HepG2 (cell line): Measurements from ENCODE around the gene HRH3. TPM values are rescaled to one million over a fixed set of nuclear protein-coding genes. Genes with fewer than 3 reads are reported as not detected.

Experiments
- ATAC-seq: fragments of 200-7000 bp; cut with Tn5 transposase; 3 replicates; pipeline ENCODE4 v1.9.1; 2020; ENCODE audit warnings: mild to moderate bottlenecking, moderate library complexity
- BruUV-seq: library from RNA; stranded (reverse); fragments of 400-500 nt; replicated peaks from 2 replicates; lab custom pipeline; 2021; lab: Mats Ljungman, UMichigan
- CTCF ChIA-PET: fragments of 300-600 bp; formaldehyde crosslinking; extraction: SDS; loops from one replicate; lab custom pipeline; 2021; ENCODE audit warnings: low total read pairs, inconsistent platforms, low intra/inter-chr PET ratio; lab: Yijun Ruan, JAX
- POLR2A ChIA-PET: fragments of 350-600 bp; sonication (Branson Sonifier 250); formaldehyde crosslinking; loops from one replicate; lab custom pipeline; 2020; ENCODE audit warnings: antibody characterized with exemption, inconsistent platforms; lab: Yijun Ruan, JAX
- DNase-seq: peaks from one replicate; pipeline ENCODE4 v3.0.0-alpha.2; 2015; ENCODE audit warnings: low spot score
- FAIRE-seq: peaks from 3 replicates; lab custom pipeline; 2011; peaks lifted over from hg19 to GRCh38; lab: Jason Lieb, UNC
- H2AFZ ChIP-seq: one replicate; pipeline ENCODE4 v1.6.1; 2011; ENCODE audit warnings: low read length, inconsistent platforms
- H3K27ac ChIP-seq: fragments of 300-600 bp; 3 replicates; pipeline ENCODE4 v1.8.0; 2011; ENCODE audit warnings: mixed run types, mild to moderate bottlenecking, mixed read lengths, low read length, inconsistent platforms; ENCODE audit not compliant: insufficient read depth; ENCODE audit errors: extremely low read length
- H3K27me3 ChIP-seq, 2 experiments: fragments of 200-600 bp in 1 of 2; 2 replicates in 1 of 2; 3 replicates in 1 of 2; pipeline versions ENCODE4 v1.6.0 to v1.8.0; 2011; ENCODE audit warnings: low read length in 2 of 2, mild to moderate bottlenecking in 2 of 2, moderate library complexity in 2 of 2, inconsistent platforms in 1 of 2; ENCODE audit not compliant: insufficient read depth in 2 of 2, control insufficient read depth in 1 of 2
- H3K36me3 ChIP-seq, 2 experiments: fragments of 200-600 bp in 1 of 2; replicated peaks in 1 of 2; 2 replicates in 1 of 2; 3 replicates in 1 of 2; pipeline versions ENCODE4 v1.5.1 to v1.8.0; 2011; ENCODE audit warnings: low read length in 2 of 2, inconsistent platforms in 1 of 2; ENCODE audit not compliant: insufficient read depth in 2 of 2, control insufficient read depth in 1 of 2
- H3K4me1 ChIP-seq: 2 replicates; pipeline ENCODE4 v1.5.1; 2012; ENCODE audit warnings: low read length, inconsistent platforms; ENCODE audit not compliant: insufficient read depth
- H3K4me2 ChIP-seq: 2 replicates; pipeline ENCODE4 v1.6.0; 2011; ENCODE audit warnings: low read depth, low read length, inconsistent platforms
- H3K4me3 ChIP-seq, 3 experiments: fragments of 200-600 bp in 1 of 3; sonication (generic), shearing (Covaris generic) in 1 of 3; replicated peaks in 1 of 3; 2 replicates each; pipeline ENCODE4 v1.5.1; 2011 to 2016; ENCODE audit warnings: low read length in 3 of 3, inconsistent platforms in 2 of 3, low read depth in 2 of 3, mild to moderate bottlenecking in 2 of 3, control low read depth in 1 of 3, mixed read lengths in 1 of 3; ENCODE audit not compliant: insufficient read depth in 1 of 3
- H3K79me2 ChIP-seq: one replicate; pipeline ENCODE4 v1.6.1; 2011; ENCODE audit warnings: low read length, inconsistent platforms; ENCODE audit not compliant: insufficient read depth
- H3K9ac ChIP-seq: 2 replicates; pipeline ENCODE4 v1.6.0; 2011; ENCODE audit warnings: mild to moderate bottlenecking, low read depth, low read length, inconsistent platforms; ENCODE audit not compliant: insufficient read depth
- H3K9me3 ChIP-seq: 2 replicates; pipeline ENCODE4 v1.5.1; 2012; ENCODE audit warnings: mild to moderate bottlenecking, low read length
- H4K20me1 ChIP-seq: 2 replicates; pipeline ENCODE4 v1.6.0; 2011; ENCODE audit warnings: inconsistent platforms, mild to moderate bottlenecking, low read length, moderate library complexity; ENCODE audit not compliant: insufficient read depth
- AHR ChIP-seq: IDR thresholded peaks from 2 replicates; pipeline ENCODE4 v1.6.1; 2018; ENCODE audit warnings: missing genetic modification reagents, missing compliant biosample characterization
- CHD4 ChIP-seq: fragments of 200-600 bp; sonication (generic); IDR thresholded peaks from 2 replicates; pipeline ENCODE4 v1.7.0; 2017; ENCODE audit warnings: mild to moderate bottlenecking, low read length, borderline replicate concordance
- DMAP1 ChIP-seq: IDR thresholded peaks from 2 replicates; pipeline ENCODE4 v1.6.1; 2016
- DPF2 ChIP-seq: sonication (generic); formaldehyde crosslinking; IDR thresholded peaks from 2 replicates; pipeline ENCODE4 v1.4.0; 2020; ENCODE audit warnings: mild to moderate bottlenecking, low read depth, missing genetic modification reagents, borderline replicate concordance
- IKZF4 ChIP-seq: sonication (generic); formaldehyde crosslinking; IDR thresholded peaks from 2 replicates; pipeline ENCODE4 v1.5.1; 2020; ENCODE audit warnings: borderline replicate concordance, mild to moderate bottlenecking, low read depth, missing genetic modification reagents; ENCODE audit errors: not compliant biosample characterization
- JDP2 ChIP-seq: sonication (generic); formaldehyde crosslinking; IDR thresholded peaks from 2 replicates; pipeline ENCODE4 v1.8.1; 2022; ENCODE audit warnings: missing genetic modification reagents, borderline replicate concordance
- NCOR1 ChIP-seq: fragments of 200-600 bp; sonication (generic); IDR thresholded peaks from 2 replicates; pipeline ENCODE4 v1.7.0; 2017; ENCODE audit warnings: antibody characterized with exemption, low read length, borderline replicate concordance
- RBM22 ChIP-seq: fragments of 200-400 bp; formaldehyde crosslinking; optimal IDR thresholded peaks from 2 replicates; pipeline ENCODE3; 2017; ENCODE audit warnings: mild to moderate bottlenecking, low read length, moderate library complexity
- REXO4 ChIP-seq: sonication (generic); formaldehyde crosslinking; IDR thresholded peaks from 2 replicates; pipeline ENCODE4 v1.8.0; 2022; ENCODE audit warnings: missing genetic modification reagents, mild to moderate bottlenecking, borderline replicate concordance
- SATB2 ChIP-seq: sonication (generic); formaldehyde crosslinking; IDR thresholded peaks from 2 replicates; pipeline ENCODE4 v1.5.0; 2020; ENCODE audit warnings: missing genetic modification reagents
- SETDB1 ChIP-seq: sonication (generic); formaldehyde crosslinking; IDR thresholded peaks from 2 replicates; pipeline ENCODE4 v1.5.1; 2020; ENCODE audit warnings: missing genetic modification reagents, mild to moderate bottlenecking, borderline replicate concordance
- SMAD1 ChIP-seq: sonication (generic); formaldehyde crosslinking; IDR thresholded peaks from 2 replicates; pipeline ENCODE4 v1.4.0; 2020; ENCODE audit warnings: missing genetic modification reagents, low read depth, mild to moderate bottlenecking, borderline replicate concordance
- ZFP36L1 ChIP-seq: sonication (generic); formaldehyde crosslinking; IDR thresholded peaks from 2 replicates; pipeline ENCODE4 v1.8.0; 2022; ENCODE audit warnings: mild to moderate bottlenecking, missing genetic modification reagents, moderate library complexity
- ZFX ChIP-seq: sonication (generic); formaldehyde crosslinking; IDR thresholded peaks from 2 replicates; pipeline ENCODE4 v1.4.0; 2020; ENCODE audit warnings: mild to moderate bottlenecking, low read depth, missing genetic modification reagents, moderate library complexity
- ZNF260 ChIP-seq: sonication (generic); formaldehyde crosslinking; IDR thresholded peaks from 2 replicates; pipeline ENCODE4 v1.4.0; 2020; ENCODE audit warnings: missing genetic modification reagents, low read depth, mild to moderate bottlenecking, borderline replicate concordance
- ZNF263 ChIP-seq: sonication (generic); formaldehyde crosslinking; IDR thresholded peaks from 2 replicates; pipeline ENCODE4 v1.4.0; 2020; ENCODE audit warnings: missing genetic modification reagents
- ZNF460 ChIP-seq: sonication (generic); formaldehyde crosslinking; IDR thresholded peaks from 2 replicates; pipeline ENCODE4 v1.5.1; 2020; ENCODE audit warnings: missing genetic modification reagents, mild to moderate bottlenecking, borderline replicate concordance
- ZNF496 ChIP-seq: sonication (generic); formaldehyde crosslinking; IDR thresholded peaks from 2 replicates; pipeline ENCODE4 v1.8.1; 2023; ENCODE audit warnings: mild to moderate bottlenecking, moderate library complexity, missing genetic modification reagents; ENCODE audit not compliant: insufficient replicate concordance
- WGBS: methylation state at CpG from one replicate; pipeline ENCODE4 v1.1.6; 2017; ENCODE audit warnings: low lambda C conversion rate; 5-methylcytosine and 5-hydroxymethylcytosine counted together
- in situ Hi-C: cut with HindIII; loops from 2 replicates; pipeline ENCODE4 v1.10.0; 2017; ENCODE audit warnings: low pct_unique_long_range_greater_than_20kb; ENCODE audit not compliant: extremely low pct_ligation_motif_present
- intact Hi-C: fragments of 100-400 bp; cut with micrococcal nuclease; formaldehyde crosslinking; loops from one replicate; pipeline ENCODE4 v1.10.0; 2022; ENCODE audit not compliant: unreplicated experiment
- polyA plus RNA-seq, 8 experiments: library from polyadenylated mRNA; depleted of rRNA in 3 of 8; stranded (reverse) in 7 of 8; unstranded in 1 of 8; fragments of >200 nt; fragmentation: Illumina TruSeq in 4 of 8; extraction: Trizol in 4 of 8; gene quantifications; 2 replicates each; pipeline versions ENCODE4 v1.2.1 to v1.2.3, GENCODE V29; 2011 to 2016; ENCODE audit warnings: low read depth in 4 of 8, missing spikeins in 1 of 8, mixed read lengths in 1 of 8; ENCODE audit not compliant: insufficient read depth in 1 of 8
- total RNA-seq, 5 experiments: library from RNA; depleted of rRNA; stranded (reverse); fragments of >200 nt; fragmentation: Illumina TruSeq; extraction: Trizol; gene quantifications; 2 replicates each; pipeline ENCODE4 v1.2.3, GENCODE V29; 2016; ENCODE audit warnings: low read depth in 1 of 5
- TF ChIP-seq, protein P1 (sequence below): IDR thresholded peaks from 2 replicates; pipeline ENCODE4 v1.6.1; 2016; ENCODE audit warnings: low read depth
- TF ChIP-seq, protein P2 (sequence below): sonication (generic); formaldehyde crosslinking; IDR thresholded peaks from 2 replicates; pipeline ENCODE4 v1.5.0; 2020; ENCODE audit warnings: missing genetic modification reagents, mild to moderate bottlenecking, borderline replicate concordance

Gene HRH3
- total and polyA plus RNA-seq, 2 of the 13 experiments (the other 11 are each of a cell fraction or from before 2014, with no cell fraction given) = 0.18 TPM; not detected in 1

DNA sequence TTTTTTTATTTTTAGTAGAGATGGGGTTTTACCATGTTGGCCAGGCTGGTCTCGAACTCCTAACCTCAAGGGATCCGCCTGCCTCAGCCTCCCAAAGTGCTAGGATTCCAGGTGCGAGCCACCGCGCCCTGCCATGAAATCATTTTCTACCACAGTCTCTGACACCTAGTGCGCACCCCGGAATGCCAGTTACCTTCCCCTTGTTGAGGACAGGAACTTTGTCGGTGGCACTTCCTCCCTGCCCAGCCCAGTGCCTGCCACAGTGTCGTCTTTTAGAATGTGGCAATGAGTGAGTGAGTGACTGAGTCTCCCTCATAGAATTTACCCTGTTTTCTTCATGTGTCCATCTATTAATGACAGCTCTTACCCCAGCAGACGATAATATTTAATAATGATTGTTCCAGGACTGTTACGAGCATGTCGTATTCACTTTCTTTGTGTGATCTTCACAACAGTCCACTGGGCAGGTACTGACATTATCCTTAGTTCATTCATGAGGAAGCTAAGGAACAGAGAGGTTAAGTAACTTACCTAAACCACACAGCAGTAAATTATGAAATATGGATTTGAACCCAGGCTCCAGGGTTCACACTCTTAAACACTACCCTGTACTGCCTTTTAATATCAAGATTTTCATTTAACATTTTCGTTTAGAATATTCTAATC lies 20.1 kb upstream of the HRH3 start:
- Histone ChIP-seq H3K27me3 (peaks cover 1 to 14% of the 10 kb centered on the region in 2 experiments; a peak in 3 of 5 replicates), H4K20me1 (peaks cover 56% of the 10 kb centered on the region), H3K4me2 (peak overlapping the region; percentile 97), H3K4me1 (peaks cover 50% of the 10 kb centered on the region), H2AFZ (no peak overlapping the region), H3K4me3 (peak overlapping the region; percentile 85 to 97 (median 86); a peak in 4 of 6 replicates), H3K36me3 (peaks cover 15 to 22% of the 10 kb centered on the region in 2 experiments; a peak in 4 of 5 replicates), H3K27ac (no peak overlapping the region), H3K9me3 (no peaks in the 10 kb centered on the region), H3K79me2 (peaks cover 56% of the 10 kb centered on the region), H3K9ac (peak overlapping the region; percentile 90; the same call in 1 of the 2 replicates)
- no peak for ATAC-seq
- FAIRE-seq = peak; percentile 44
- POLR2A ChIA-PET = interaction anchor here (1.6 kb wide), 1 partner anchor 64 kb away, joined by 3 read pairs; no protein-coding TSS in a partner anchor
- no TSS peak for BruUV-seq
- no peak for DNase-seq
- WGBS = 93% methylated on average over 13 of the region's 13 CpGs
- CTCF ChIA-PET = no interaction called here
- in situ Hi-C loops = no loop called here
- intact Hi-C loops = no loop called here
- TF ChIP-seq SATB2 (CRISPR knock-in tag) = no peak
- TF ChIP-seq JDP2 (CRISPR knock-in tag) = no peak
- no peak for TF ChIP-seq DMAP1 (CRISPR knock-in tag)
- peak; percentile 73; the same call in 1 of the 2 replicates for TF ChIP-seq CHD4
- 0 out of 2 replicates have a peak, but pooled peaks have one; percentile 6 for TF ChIP-seq SMAD1 (CRISPR knock-in tag)
- no peak for TF ChIP-seq ZNF263 (CRISPR knock-in tag)
- no peak for TF ChIP-seq REXO4 (CRISPR knock-in tag)
- 0 out of 2 replicates have a peak, but pooled peaks have one; percentile 18 for TF ChIP-seq ZNF460 (CRISPR knock-in tag)
- TF ChIP-seq AHR (CRISPR knock-in tag) = no peak
- TF ChIP-seq ZNF496 (CRISPR knock-in tag) = no peak
- TF ChIP-seq, protein P1, sequence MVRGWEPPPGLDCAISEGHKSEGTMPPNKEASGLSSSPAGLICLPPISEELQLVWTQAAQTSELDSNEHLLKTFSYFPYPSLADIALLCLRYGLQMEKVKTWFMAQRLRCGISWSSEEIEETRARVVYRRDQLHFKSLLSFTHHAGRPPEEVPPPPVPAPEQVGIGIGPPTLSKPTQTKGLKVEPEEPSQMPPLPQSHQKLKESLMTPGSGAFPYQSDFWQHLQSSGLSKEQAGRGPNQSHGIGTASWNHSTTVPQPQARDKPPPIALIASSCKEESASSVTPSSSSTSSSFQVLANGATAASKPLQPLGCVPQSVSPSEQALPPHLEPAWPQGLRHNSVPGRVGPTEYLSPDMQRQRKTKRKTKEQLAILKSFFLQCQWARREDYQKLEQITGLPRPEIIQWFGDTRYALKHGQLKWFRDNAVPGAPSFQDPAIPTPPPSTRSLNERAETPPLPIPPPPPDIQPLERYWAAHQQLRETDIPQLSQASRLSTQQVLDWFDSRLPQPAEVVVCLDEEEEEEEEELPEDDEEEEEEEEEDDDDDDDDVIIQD (CRISPR knock-in tag) = no peak
- TF ChIP-seq ZFP36L1 (CRISPR knock-in tag) = no peak
- TF ChIP-seq DPF2 = no peak
- TF ChIP-seq SETDB1 (CRISPR knock-in tag) = no peak
- no peak for TF ChIP-seq ZFX (CRISPR knock-in tag)
- TF ChIP-seq IKZF4 (CRISPR knock-in tag) = no peak
- no peak for TF ChIP-seq ZNF260 (CRISPR knock-in tag)
- TF ChIP-seq, protein P2, sequence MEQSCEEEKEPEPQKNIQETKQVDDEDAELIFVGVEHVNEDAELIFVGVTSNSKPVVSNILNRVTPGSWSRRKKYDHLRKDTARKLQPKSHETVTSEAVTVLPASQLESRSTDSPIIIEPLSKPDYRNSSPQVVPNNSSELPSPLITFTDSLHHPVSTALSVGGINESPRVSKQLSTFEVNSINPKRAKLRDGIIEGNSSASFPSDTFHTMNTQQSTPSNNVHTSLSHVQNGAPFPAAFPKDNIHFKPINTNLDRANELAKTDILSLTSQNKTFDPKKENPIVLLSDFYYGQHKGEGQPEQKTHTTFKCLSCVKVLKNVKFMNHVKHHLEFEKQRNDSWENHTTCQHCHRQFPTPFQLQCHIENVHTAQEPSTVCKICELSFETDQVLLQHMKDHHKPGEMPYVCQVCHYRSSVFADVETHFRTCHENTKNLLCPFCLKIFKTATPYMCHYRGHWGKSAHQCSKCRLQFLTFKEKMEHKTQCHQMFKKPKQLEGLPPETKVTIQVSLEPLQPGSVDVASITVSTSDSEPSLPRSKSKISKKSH (CRISPR knock-in tag) = no peak
- TF ChIP-seq NCOR1 = no peak
- no peak for TF ChIP-seq RBM22
